GM19025 (cell line): ENCODE measurements around the gene ADPRHL1.
A peak's percentile ranks its signal among the peaks of the same experiment; 100 is the strongest.
"Not testable (repeated sequence)": the region's sequence is repeated elsewhere in the genome, so short reads cannot be mapped to it uniquely, and the experiment has no call there.

Experiments
- ATAC-seq: cut with Tn5 transposase; IDR thresholded peaks from one replicate; pipeline ENCODE4 v1.9.1; 2021; ENCODE audit warnings: mild to moderate bottlenecking, low read depth, moderate library complexity; ENCODE audit not compliant: unreplicated experiment

ADPRHL1 gene

DNA sequence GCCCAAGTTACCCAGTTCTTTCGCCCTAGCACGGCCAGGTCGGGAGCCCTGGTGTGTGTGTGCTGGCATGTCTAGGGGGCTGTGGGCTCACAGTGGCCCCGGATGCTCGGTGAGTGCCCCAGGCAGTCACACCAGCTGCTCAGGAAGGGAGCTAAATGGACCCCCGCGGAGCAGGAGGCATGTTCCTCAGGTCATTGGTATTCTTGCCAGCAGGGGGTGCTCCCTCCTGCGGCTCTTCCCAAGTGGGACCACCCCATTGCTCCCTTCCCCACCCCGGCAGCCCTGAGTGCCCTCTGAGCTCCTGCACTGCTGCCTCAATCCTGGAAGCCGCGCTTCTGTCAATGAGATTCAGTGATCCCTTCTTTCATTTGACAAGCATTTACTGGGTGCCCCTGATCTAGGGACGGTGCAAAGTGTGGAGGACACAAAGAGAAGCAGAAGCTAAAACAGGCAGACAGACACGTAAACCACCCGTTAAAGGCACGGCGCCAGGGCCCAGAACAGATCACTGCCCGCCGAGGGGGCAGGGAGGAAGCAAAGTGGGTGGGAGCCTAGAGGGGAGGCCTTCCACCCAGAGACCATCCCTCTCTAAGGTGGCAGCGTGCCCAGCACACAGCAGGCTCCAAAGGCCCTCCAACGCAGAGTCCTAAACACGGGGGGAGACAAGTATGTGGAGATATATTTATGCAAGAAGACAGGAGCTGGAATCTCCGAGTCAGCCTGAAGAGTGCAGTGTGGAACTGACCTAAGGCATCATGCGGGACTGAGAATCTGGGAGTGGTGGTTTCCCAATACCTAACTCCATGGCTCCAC lies 5.2 kb upstream of the ADPRHL1 start:
- ATAC-seq, result no peak

GRCh38 chr13:113457510-113457909 lies 4.2 kb upstream of the ADPRHL1 start:
- no peak for ATAC-seq

DNA sequence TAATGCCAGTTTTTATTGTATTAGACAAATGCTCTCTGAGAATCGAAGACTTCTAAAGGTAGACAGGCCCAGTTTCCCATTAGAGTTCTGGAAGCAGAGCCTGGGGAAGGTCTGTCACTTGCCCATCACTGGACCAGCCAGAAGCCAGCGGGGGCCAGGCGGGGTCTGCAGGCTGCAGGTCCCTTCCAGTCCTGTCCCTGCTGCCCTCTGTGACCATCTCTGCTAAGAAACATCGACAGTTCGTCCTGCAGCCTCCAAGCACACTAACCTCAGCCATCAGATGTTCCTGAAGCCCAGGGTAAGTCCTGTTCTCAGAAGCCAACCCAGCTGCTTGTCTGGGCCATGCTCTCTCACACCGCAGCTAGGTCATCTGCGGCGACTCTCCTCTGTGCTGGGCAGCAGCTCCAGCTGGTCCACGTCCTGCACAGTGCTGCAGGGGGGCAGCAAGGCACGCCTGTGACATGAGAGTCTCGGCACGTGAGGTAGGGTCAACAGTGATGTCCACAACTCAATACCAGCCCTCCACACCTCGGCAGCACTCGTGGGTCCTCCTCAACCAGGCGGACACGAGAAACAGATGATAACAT lies 2.9 kb upstream of the ADPRHL1 start:
- no peak for ATAC-seq

DNA sequence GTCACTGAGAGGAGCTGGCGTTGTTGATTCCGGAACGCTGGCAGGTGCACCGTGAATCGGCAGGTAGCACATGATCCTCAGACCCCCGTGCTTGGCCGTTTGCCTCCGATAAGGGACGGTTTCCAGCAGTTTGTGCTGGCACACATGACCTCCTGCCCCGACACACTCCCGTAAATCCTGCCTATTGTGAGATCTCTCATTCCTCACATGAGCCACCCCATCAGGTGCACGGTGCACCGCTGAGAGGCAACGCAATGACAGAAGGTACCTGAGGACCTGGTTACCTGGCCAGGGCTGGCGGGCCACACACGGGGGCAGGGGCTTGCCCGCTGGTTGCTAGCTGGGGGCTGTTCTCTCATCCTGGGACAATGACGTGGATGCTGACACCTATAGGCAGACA lies 2.1 kb upstream of the ADPRHL1 start:
- ATAC-seq, result no peak

GRCh38 chr13:113454936-113455335 lies 1.6 kb upstream of the ADPRHL1 start:
- no peak for ATAC-seq

GRCh38 chr13:113452466-113452865 lies 822 bp downstream of the ADPRHL1 start:
- no peak for ATAC-seq

DNA sequence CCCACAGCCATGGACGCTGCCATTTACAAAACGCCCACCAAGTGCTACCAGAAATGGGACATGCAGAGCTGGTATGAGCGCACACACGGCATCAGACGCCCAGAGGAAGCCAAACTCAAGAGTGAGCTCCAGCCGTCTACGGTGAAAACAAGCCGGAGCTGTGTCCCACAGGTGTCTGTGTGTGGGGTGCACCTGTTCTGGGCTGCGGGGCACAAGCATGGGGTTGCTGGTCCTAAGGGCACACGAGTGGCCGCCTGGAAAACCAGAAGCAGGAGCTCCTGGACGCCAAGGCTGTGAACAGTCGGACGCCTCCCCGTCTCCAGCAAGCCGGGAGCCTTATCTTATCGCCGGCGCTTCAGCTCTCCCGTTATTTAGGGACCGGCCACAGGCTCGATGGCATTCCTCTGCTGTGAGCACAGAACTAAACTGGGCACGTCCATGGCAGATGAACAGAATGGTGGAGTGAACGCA lies 1.3 kb downstream of the ADPRHL1 start:
- ATAC-seq, result no peak

GRCh38 chr13:113450861-113451620 lies 2.2 kb downstream of the ADPRHL1 start:
- not testable (repeated sequence) for ATAC-seq

GRCh38 chr13:113450348-113450744 lies 2.9 kb downstream of the ADPRHL1 start:
- not testable (repeated sequence) for ATAC-seq

DNA sequence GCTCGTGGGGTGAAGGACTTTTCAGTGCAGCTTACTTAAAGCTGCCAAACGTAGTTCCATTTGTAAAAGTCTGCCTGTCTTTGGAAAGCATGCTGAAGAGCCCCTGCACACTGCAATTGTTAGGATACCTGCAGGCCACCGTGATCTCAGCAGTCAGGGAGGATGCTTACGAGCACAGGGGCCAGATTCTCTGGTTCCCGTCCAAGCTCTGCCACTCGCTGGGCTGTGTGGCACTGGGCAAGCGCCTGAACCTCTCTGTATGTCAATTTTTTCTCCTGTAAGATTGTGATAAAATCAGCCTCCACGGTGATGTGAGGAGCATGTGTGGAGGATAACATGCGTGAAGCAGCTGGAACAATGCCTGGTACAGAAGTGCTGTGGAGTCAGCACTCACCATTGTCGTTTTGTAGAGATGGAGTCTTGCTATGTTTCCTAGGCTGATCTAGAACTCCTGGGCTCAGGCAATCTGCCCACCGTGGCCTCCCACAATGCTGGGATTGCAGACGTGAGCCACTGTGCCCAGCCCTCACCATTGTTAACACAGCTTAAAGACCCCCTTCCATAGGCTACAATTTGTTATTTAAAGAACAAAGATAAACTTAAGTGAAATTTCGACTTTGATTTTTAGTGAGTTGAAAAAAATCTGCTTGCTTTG lies 3.5 kb downstream of the ADPRHL1 start:
- ATAC-seq, result no peak

DNA sequence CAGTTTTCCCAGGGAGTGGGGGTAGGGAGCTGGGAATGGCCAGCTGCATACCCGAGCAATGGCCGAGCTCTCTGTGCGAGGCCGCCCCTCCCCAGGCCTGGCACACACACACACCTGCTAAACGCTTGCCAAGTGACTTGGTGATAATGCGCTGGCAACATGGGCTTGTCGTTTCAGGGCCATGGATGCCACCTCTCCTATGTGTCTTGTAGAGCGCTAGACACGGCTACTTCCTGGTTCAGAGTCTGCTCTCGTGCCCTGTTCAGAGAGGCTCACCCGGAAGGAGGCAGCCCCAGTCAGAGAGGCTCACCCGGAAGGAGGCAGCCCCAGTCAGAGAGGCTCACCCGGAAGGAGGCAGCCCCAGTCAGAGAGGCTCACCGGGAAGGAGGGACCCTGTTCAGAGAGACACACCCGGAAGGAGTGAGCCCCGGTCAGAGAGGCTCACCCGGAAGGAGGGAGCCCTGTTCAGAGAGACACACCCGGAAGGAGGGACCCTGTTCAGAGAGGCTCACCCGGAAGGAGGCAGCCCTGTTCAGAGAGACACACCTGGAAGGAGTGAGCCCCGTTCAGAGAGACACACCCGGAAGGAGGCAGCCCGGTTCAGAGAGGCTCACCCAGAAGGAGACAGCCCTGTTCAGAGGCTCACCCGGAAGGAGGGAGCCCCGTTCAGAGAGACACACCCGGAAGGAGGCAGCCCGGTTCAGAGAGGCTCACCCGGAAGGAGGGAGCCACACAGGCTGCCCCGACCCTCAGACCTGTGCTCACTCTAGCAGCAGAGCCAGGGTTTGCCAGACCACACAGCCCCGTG lies 4.2 kb downstream of the ADPRHL1 start:
- peak; percentile 40 for ATAC-seq

- no peak for ATAC-seq
These were observed 4.8 kb downstream of the ADPRHL1 start for GRCh38 chr13:113448545-113448884.

DNA sequence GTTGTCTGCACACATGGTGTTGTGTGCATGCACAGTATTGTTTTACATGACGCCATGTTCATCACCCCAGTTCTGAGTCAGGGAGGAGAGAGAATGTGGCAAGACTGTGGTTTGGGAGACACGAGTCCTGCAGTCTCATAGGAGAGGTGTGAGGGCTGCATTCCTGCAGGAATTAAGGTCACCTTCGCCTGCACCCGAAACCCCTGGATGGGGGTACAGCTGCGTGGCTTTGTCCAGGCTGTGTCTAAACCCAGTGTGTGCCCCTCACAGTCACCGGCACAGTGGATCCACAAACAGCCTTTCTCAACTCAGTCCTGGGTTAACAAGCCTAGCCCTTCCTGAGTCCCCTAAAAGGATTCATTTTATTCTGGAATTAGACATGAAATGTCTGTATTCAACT lies 5.7 kb downstream of the ADPRHL1 start:
- ATAC-seq, result no peak

DNA sequence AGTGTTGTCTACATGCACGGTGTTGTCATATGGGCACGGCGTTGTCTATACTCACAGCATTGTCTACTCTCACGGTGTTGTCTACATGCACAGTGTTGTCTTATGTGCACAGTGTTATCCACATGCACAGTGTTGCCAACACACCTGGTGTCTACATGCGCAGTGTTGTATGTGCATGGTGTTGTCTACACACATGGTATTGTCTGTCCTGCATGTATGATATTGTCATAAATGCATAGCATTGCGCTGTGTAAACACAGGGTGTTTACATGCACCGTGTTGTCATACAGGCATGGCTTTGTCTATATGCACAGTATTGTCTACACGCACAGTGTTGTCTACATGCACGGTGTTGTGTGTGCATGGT lies 6.8 kb downstream of the ADPRHL1 start:
- no peak for ATAC-seq

GRCh38 chr13:113445791-113446487 lies 7.3 kb downstream of the ADPRHL1 start:
- ATAC-seq, result peak; percentile 40

GRCh38 chr13:113443991-113444390 lies 9.3 kb downstream of the ADPRHL1 start:
- no peak for ATAC-seq

GRCh38 chr13:113442985-113443362 lies 10.3 kb downstream of the ADPRHL1 start:
- no peak for ATAC-seq

- no peak for ATAC-seq
These were observed 10.8 kb downstream of the ADPRHL1 start for GRCh38 chr13:113442354-113442984.

- ATAC-seq, result no peak
These were observed 11.6 kb downstream of the ADPRHL1 start for GRCh38 chr13:113441661-113442060.
